GM12878 (cell line): ENCODE measurements around the gene NXF3. TPM values are rescaled to one million over a fixed set of nuclear protein-coding genes. Genes with fewer than 3 reads are reported as not detected.
"Not testable (repeated sequence)": the region's sequence is repeated elsewhere in the genome, so short reads cannot be mapped to it uniquely, and the experiment has no call there.

Source experiments
- ATAC-seq: fragments of 200-7000 bp; cut with Tn5 transposase; 3 replicates; pipeline ENCODE4 v1.9.1; 2020; ENCODE audit warnings: mild to moderate bottlenecking, moderate library complexity
- BruUV-seq: library from RNA; stranded (reverse); fragments of 400-500 nt; replicated peaks from 2 replicates; lab custom pipeline; 2021; lab: Mats Ljungman, UMichigan
- CTCF ChIA-PET: fragments of 300-600 bp; sonication (Branson Sonifier 250); formaldehyde crosslinking; extraction: SDS; loops from one replicate; lab custom pipeline; 2021; ENCODE audit warnings: inconsistent platforms; lab: Yijun Ruan, JAX
- POLR2A ChIA-PET: fragments of 350-600 bp; formaldehyde crosslinking; extraction: SDS; loops from one replicate; lab custom pipeline; 2021; ENCODE audit warnings: inconsistent platforms; lab: Charles Lee
- RAD21 ChIA-PET: fragments of 300-600 bp; sonication (Branson Sonifier 250); formaldehyde crosslinking; loops from one replicate; lab custom pipeline; 2023; ENCODE audit warnings: antibody characterized with exemption; ENCODE audit not compliant: unreplicated experiment; lab: Charles Lee
- SMC1A ChIA-PET: fragments of 300-600 bp; sonication (Branson Sonifier 250); formaldehyde crosslinking; loops from one replicate; lab custom pipeline; 2023; ENCODE audit not compliant: unreplicated experiment, uncharacterized antibody; lab: Charles Lee
- DNase-seq: peaks from one replicate; pipeline ENCODE4 v3.0.0-alpha.2; 2011; ENCODE audit warnings: low read depth, low spot score
- FAIRE-seq: peaks from 3 replicates; lab custom pipeline; 2011; peaks lifted over from hg19 to GRCh38; lab: Jason Lieb, UNC
- H2AFZ ChIP-seq: 2 replicates; pipeline ENCODE4 v1.6.0; 2011; ENCODE audit warnings: low read depth, low read length, control low read depth; ENCODE audit not compliant: control insufficient read depth
- H3K27ac ChIP-seq: 2 replicates; pipeline ENCODE4 v1.5.1; 2011; ENCODE audit warnings: control low read depth; ENCODE audit not compliant: control insufficient read depth, insufficient read depth
- H3K27me3 ChIP-seq, 2 experiments: replicated peaks in 1 of 2; 2 replicates each; pipeline versions ENCODE4 v1.6.0 to v1.6.1; 2011; ENCODE audit warnings: low read length in 1 of 2; ENCODE audit not compliant: control insufficient read depth in 2 of 2, insufficient read depth in 2 of 2
- H3K36me3 ChIP-seq, 2 experiments: 2 replicates each; pipeline ENCODE4 v1.5.1; 2011; ENCODE audit warnings: low read length in 1 of 2; ENCODE audit not compliant: control insufficient read depth in 2 of 2, insufficient read depth in 2 of 2
- H3K4me1 ChIP-seq: 2 replicates; pipeline ENCODE4 v1.6.1; 2011; ENCODE audit warnings: mild to moderate bottlenecking, low read length, moderate library complexity, mixed read lengths; ENCODE audit not compliant: control insufficient read depth, insufficient read depth
- H3K4me2 ChIP-seq: 2 replicates; pipeline ENCODE4 v1.6.0; 2011; ENCODE audit warnings: control low read depth; ENCODE audit not compliant: control insufficient read depth, insufficient read depth
- H3K4me3 ChIP-seq: fragments of 200-600 bp; sonication (generic); 2 replicates; pipeline ENCODE4 v1.5.1; 2016
- H3K79me2 ChIP-seq: 2 replicates; pipeline ENCODE4 v1.6.0; 2011; ENCODE audit warnings: low read length; ENCODE audit not compliant: control insufficient read depth, insufficient read depth
- H3K9ac ChIP-seq: 2 replicates; pipeline ENCODE4 v1.8.0; 2011; ENCODE audit warnings: low read length, control low read depth, mixed read lengths; ENCODE audit not compliant: control insufficient read depth, insufficient read depth
- H3K9me3 ChIP-seq: replicated peaks from 3 replicates; pipeline ENCODE4 v1.5.1; 2011; ENCODE audit warnings: mild to moderate bottlenecking, low read length; ENCODE audit not compliant: control insufficient read depth, insufficient read depth
- H4K20me1 ChIP-seq: 2 replicates; pipeline ENCODE4 v1.6.0; 2011; ENCODE audit not compliant: control insufficient read depth, insufficient read depth
- WGBS: methylation state at CpG from one replicate; pipeline ENCODE4 v1.1.6; 2016; ENCODE audit warnings: low lambda C conversion rate; ENCODE audit not compliant: insufficient replicate concordance, insufficient coverage; ENCODE audit errors: missing lambda C conversion rate; 5-methylcytosine and 5-hydroxymethylcytosine counted together
- in situ Hi-C: fragments of 300-500 bp; cut with MboI; formaldehyde crosslinking; loops from 9 replicates; pipeline ENCODE4 v1.14.3; 2018; ENCODE audit warnings: mixed read lengths
- intact Hi-C: fragments of 100-400 bp; cut with micrococcal nuclease; formaldehyde crosslinking; loops from one replicate; pipeline ENCODE4 v1.14.2; 2022; ENCODE audit not compliant: unreplicated experiment
- polyA plus RNA-seq, 11 experiments: library from polyadenylated mRNA; depleted of rRNA in 4 of 11; unstranded in 6 of 11; stranded (reverse) in 5 of 11; fragments of >200 nt; fragmentation: Nextera tagmentation in 4 of 11; fragmentation: Illumina TruSeq in 1 of 11; extraction: Ambion mirVana in 4 of 11; extraction: Trizol in 1 of 11; gene quantifications; 1 replicate in 1 of 11; 2 replicates in 10 of 11; pipeline versions ENCODE4 v1.2.1 to v1.2.3, GENCODE V29; 2011 to 2016; ENCODE audit warnings: inconsistent platforms in 2 of 11, missing spikeins in 2 of 11, low read depth in 1 of 11
- total RNA-seq, 4 experiments: library from RNA; depleted of rRNA in 3 of 4; stranded (reverse); fragments of >200 nt in 3 of 4; fragmentation: Illumina TruSeq in 1 of 4; extraction: Trizol in 1 of 4; gene quantifications; 2 replicates each; pipeline versions ENCODE4 v1.2.1 to v1.2.3, GENCODE V29; 2013 to 2021

The NXF3 gene
- total and polyA plus RNA-seq, 10 of the 15 experiments (the other 5 are each of a cell fraction or from before 2014, with no cell fraction given), result 0.53 to 8.0 TPM; not detected in 8

GRCh38 chrX:103107227-103107737 is 14.3 kb upstream of the NXF3 start:
- H3K36me3 ChIP-seq, H3K4me3 ChIP-seq, CTCF ChIA-PET, POLR2A ChIA-PET, intact Hi-C loops, H3K4me2 ChIP-seq, SMC1A ChIA-PET, H2AFZ ChIP-seq, H3K27me3 ChIP-seq, DNase-seq, H3K9me3 ChIP-seq, H3K9ac ChIP-seq, ATAC-seq, BruUV-seq, H4K20me1 ChIP-seq, H3K27ac ChIP-seq, FAIRE-seq, in situ Hi-C loops, H3K4me1 ChIP-seq, H3K79me2 ChIP-seq, RAD21 ChIA-PET: not testable (repeated sequence)
- 67% methylated on average over 13 of the region's 21 CpGs for WGBS

DNA sequence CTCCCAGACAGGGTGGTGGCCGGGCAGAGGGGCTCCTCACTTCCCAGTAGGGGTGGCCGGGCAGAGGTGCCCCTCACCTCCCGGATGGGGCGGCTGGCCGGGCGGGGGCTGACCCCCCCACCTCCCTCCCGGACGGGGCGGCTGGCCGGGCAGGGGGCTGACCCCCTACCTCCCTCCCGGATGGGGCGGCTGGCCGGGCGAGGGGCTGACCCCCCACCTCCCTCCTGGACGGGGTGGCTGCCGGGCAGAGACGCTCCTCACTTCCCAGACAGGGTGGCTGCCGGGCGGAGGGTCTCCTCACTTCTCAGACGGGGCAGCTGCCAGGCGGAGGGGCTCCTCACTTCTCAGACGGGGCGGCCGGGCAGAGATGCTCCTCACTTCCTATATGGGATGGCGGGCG is 11.4 kb upstream of the NXF3 start:
- not testable (repeated sequence) for FAIRE-seq, BruUV-seq

GRCh38 chrX:103103866-103104265 is 10.9 kb upstream of the NXF3 start:
- BruUV-seq, CTCF ChIA-PET, H3K79me2 ChIP-seq, SMC1A ChIA-PET, H3K9me3 ChIP-seq, POLR2A ChIA-PET, DNase-seq, H3K9ac ChIP-seq, ATAC-seq, H3K4me1 ChIP-seq, RAD21 ChIA-PET, H4K20me1 ChIP-seq, FAIRE-seq, intact Hi-C loops, H3K27me3 ChIP-seq, H3K4me3 ChIP-seq, H3K36me3 ChIP-seq, in situ Hi-C loops, H2AFZ ChIP-seq, H3K27ac ChIP-seq, H3K4me2 ChIP-seq: not testable (repeated sequence)
- no CpG with 5 or more reads among the region's 2 CpGs for WGBS

More for the DNA sequence above, 11.4 kb upstream of the NXF3 start:
- H3K4me1 ChIP-seq, H4K20me1 ChIP-seq, POLR2A ChIA-PET, RAD21 ChIA-PET, CTCF ChIA-PET, H3K4me2 ChIP-seq, DNase-seq, H3K9me3 ChIP-seq, H3K79me2 ChIP-seq, H3K36me3 ChIP-seq, ATAC-seq, H3K27me3 ChIP-seq, H3K9ac ChIP-seq, H3K4me3 ChIP-seq, H2AFZ ChIP-seq, SMC1A ChIA-PET, in situ Hi-C loops, intact Hi-C loops, H3K27ac ChIP-seq: not testable (repeated sequence)
- WGBS, result 93% methylated on average over 5 of the region's 26 CpGs
